OCI-LY7 (cell line): ENCODE data around the gene ANXA3. TPM values are rescaled to one million over a fixed set of nuclear protein-coding genes. Genes with fewer than 3 reads are reported as not detected.

ENCODE experiments used
- BruUV-seq: library from RNA; stranded (reverse); fragments of 400-500 nt; replicated peaks from 2 replicates; lab custom pipeline; 2021; lab: Mats Ljungman, UMichigan
- CTCF ChIA-PET: fragments of 300-600 bp; sonication (Branson Sonifier 250); formaldehyde crosslinking; loops from one replicate; lab custom pipeline; 2022; ENCODE audit warnings: antibody characterized with exemption; ENCODE audit not compliant: unreplicated experiment; lab: Charles Lee
- POLR2A ChIA-PET: fragments of 300-600 bp; sonication (Branson Sonifier 250); formaldehyde crosslinking; loops from one replicate; lab custom pipeline; 2022; ENCODE audit warnings: antibody characterized with exemption; lab: Charles Lee
- DNase-seq: peaks from one replicate; pipeline ENCODE4 v3.0.0-alpha.2; 2015; ENCODE audit warnings: low spot score
- H2AFZ ChIP-seq: fragments of 200-600 bp; sonication (generic), shearing (Covaris generic); 2 replicates; pipeline ENCODE4 v1.6.1; 2014; ENCODE audit warnings: mild to moderate bottlenecking, antibody characterized with exemption, low read length, moderate library complexity
- H3K27ac ChIP-seq: fragments of 200-600 bp; sonication (generic); 2 replicates; pipeline ENCODE4 v1.5.1; 2014; ENCODE audit warnings: mixed run types, low read depth, mild to moderate bottlenecking, moderate library complexity, low read length, inconsistent platforms; ENCODE audit not compliant: poor library complexity, severe bottlenecking
- H3K36me3 ChIP-seq: fragments of 200-600 bp; sonication (generic); 2 replicates; pipeline ENCODE4 v1.6.1; 2014; ENCODE audit warnings: mild to moderate bottlenecking, antibody characterized with exemption, low read length, moderate library complexity, mixed read lengths; ENCODE audit not compliant: insufficient read depth
- H3K4me1 ChIP-seq: fragments of 200-600 bp; sonication (generic); 2 replicates; pipeline ENCODE4 v1.5.1; 2014; ENCODE audit warnings: mild to moderate bottlenecking, low read length; ENCODE audit not compliant: insufficient read depth, poor library complexity, severe bottlenecking
- H3K4me2 ChIP-seq: fragments of 200-600 bp; sonication (generic); 2 replicates; pipeline ENCODE4 v1.6.1; 2014; ENCODE audit warnings: mild to moderate bottlenecking, low read length
- H3K4me3 ChIP-seq: fragments of 200-600 bp; sonication (generic); 2 replicates; pipeline ENCODE4 v1.5.1; 2014; ENCODE audit warnings: mild to moderate bottlenecking, low read depth, low read length; ENCODE audit not compliant: poor library complexity, severe bottlenecking
- H3K79me2 ChIP-seq: fragments of 200-600 bp; sonication (generic); 2 replicates; pipeline ENCODE4 v1.6.1; 2016; ENCODE audit warnings: low read depth, mild to moderate bottlenecking, low read length, moderate library complexity, mixed read lengths; ENCODE audit not compliant: insufficient read depth
- H3K9me2 ChIP-seq: fragments of 200-600 bp; sonication (generic); 2 replicates; pipeline ENCODE4 v1.6.1; 2016; ENCODE audit warnings: mild to moderate bottlenecking, low read length, mixed read lengths; ENCODE audit not compliant: insufficient read depth
- H3K9me3 ChIP-seq: fragments of 200-600 bp; sonication (generic); 2 replicates; pipeline ENCODE4 v1.6.1; 2014; ENCODE audit warnings: mild to moderate bottlenecking, mixed run types, low read length, mixed read lengths
- H4K20me1 ChIP-seq: fragments of 200-600 bp; sonication (generic); 2 replicates; pipeline ENCODE4 v1.6.1; 2014; ENCODE audit warnings: mild to moderate bottlenecking, antibody characterized with exemption, low read length, moderate library complexity, mixed read lengths; ENCODE audit not compliant: insufficient read depth
- CTCF ChIP-seq: fragments of 200-600 bp; sonication (generic); conservative IDR thresholded peaks from 2 replicates; pipeline ENCODE4 v1.5.1; 2014; ENCODE audit warnings: mild to moderate bottlenecking, antibody characterized with exemption, low read length, moderate library complexity, mixed read lengths
- EZH2phosphoT487 ChIP-seq: fragments of 200-600 bp; sonication (generic); IDR thresholded peaks from 2 replicates; pipeline ENCODE4 v1.6.1; 2018; ENCODE audit warnings: low read depth, borderline replicate concordance, mild to moderate bottlenecking, mixed run types, antibody characterized with exemption, low read length, moderate library complexity, mixed read lengths
- intact Hi-C: fragments of 100-400 bp; cut with micrococcal nuclease; formaldehyde crosslinking; loops from one replicate; pipeline ENCODE4 v1.10.0; 2022; ENCODE audit not compliant: unreplicated experiment
- total RNA-seq, 2 experiments: library from RNA; depleted of rRNA in 1 of 2; stranded (reverse); fragments of >200 nt in 1 of 2; shearing (Covaris generic) in 1 of 2; gene quantifications; 2 replicates each; pipeline ENCODE4 v1.2.3, GENCODE V29; 2014 to 2022

ANXA3 gene
- total RNA-seq, 2 experiments from 2014 or later, result not detected

DNA sequence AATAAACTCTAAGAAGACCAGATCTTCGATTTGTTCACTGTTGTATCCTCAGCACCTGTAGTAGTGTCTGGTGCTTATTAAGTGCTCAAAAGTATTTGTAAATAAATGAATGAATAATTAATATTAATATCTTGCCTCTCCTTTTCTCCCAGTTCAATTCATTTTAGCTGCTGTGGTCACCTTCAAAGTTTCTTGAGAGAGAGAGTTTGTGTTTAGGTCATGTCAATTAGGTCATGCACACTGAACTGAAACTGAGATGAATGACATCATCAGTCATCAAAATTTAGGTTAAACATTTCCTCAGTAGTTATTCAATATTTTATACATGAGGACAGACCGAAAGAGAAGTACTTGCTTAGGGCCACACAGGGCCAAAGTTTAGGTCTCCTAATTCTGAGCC is 73.5 kb downstream of the ANXA3 start:
- Histone ChIP-seq H3K27ac (no peak overlapping the region), H3K36me3 (no peaks in the 10 kb centered on the region), H3K4me2 (no peak overlapping the region), H2AFZ (peak overlapping the region; percentile 47; the same call in 1 of the 2 replicates), H4K20me1 (no peaks in the 10 kb centered on the region), H3K79me2 (no peaks in the 10 kb centered on the region), H3K4me3 (no peak overlapping the region), H3K9me2 (no peaks in the 10 kb centered on the region), H3K4me1 (peaks cover 13% of the 10 kb centered on the region), H3K9me3 (no peaks in the 10 kb centered on the region; the same call in 1 of the 2 replicates)
- POLR2A ChIA-PET, result interaction anchor here (0.6 to 1.2 kb wide), 4 partner anchors 9 to 410 kb away, joined by 3 to 4 read pairs (median 4); no protein-coding TSS in a partner anchor
- no peak for TF ChIP-seq CTCF
- intact Hi-C loops, result no loop called here
- no peak for DNase-seq
- CTCF ChIA-PET, result no interaction called here
- BruUV-seq, result no TSS peak

DNA sequence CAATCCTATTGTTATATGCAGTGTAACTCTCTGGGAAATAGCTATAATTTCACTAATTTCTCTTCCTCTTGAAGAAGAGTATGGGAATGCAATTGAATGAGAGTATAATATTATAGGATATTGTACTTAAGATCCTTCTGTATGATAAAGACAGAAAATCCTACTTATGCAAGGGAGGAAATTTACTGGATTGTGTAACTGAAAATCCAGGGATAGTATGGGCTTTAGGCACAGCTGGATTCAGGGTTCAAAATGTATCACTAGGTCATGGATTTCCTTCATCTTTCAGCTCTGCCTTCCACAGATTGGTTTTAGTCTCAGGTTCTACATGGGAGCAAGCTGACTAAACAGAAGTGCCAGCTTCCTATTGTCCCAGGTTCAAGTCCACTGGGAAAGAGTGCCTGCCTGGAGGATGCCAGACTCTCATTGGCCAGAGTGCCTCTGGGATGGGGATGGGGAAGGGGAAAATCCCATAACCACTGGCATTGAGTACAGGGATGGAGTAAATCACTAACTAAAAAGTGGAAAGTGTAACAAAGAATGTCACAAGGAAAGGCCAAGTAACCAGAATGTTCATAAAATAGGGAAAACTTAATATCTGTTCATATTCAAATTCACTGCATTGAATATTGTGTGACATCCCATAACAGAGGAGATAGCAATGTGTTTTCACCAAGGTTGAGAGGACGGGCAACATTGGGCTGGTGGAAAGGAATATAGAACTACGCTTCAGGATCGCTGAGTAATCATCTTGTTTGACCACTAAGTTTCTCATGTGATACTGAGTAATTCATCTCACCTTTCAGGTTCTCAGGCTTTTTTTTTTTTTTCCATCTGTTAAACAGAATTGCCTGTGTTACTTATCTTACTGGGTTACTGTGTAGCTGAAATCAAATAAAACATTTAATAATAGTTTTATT is 75.7 kb downstream of the ANXA3 start:
- Histone ChIP-seq H4K20me1 (no peaks in the 10 kb centered on the region), H3K36me3 (no peaks in the 10 kb centered on the region), H3K9me3 (no peaks in the 10 kb centered on the region; the same call in 1 of the 2 replicates), H3K79me2 (no peaks in the 10 kb centered on the region), H3K9me2 (no peaks in the 10 kb centered on the region), H3K4me1 (peaks cover 19% of the 10 kb centered on the region), H3K4me3 (no peak overlapping the region), H3K4me2 (0 out of 2 replicates have a peak overlapping the region, but pooled peaks have one; percentile 2), H3K27ac (no peak overlapping the region), H2AFZ (0 out of 2 replicates have a peak overlapping the region, but pooled peaks have one; percentile 4)
- POLR2A ChIA-PET, result interaction anchor here (0.5 to 5.9 kb wide), 8 partner anchors 10 to 645 kb away, joined by 3 to 47 read pairs (median 4); no protein-coding TSS in a partner anchor
- no peak for TF ChIP-seq EZH2phosphoT487
- no peak for TF ChIP-seq CTCF
- DNase-seq, result no peak
- CTCF ChIA-PET, result no interaction called here
- BruUV-seq, result no TSS peak
- intact Hi-C loops, result no loop called here
